SK-N-SH treated with all-trans-retinoic acid at 6 μM for 48 hours (cell line): ENCODE results near the gene YTHDC2.

Source experiments
- ARNTL ChIP-seq: fragments of 450-650 bp; formaldehyde crosslinking; IDR thresholded peaks from 2 replicates; pipeline ENCODE4 v1.5.0; 2020; ENCODE audit warnings: low read depth, mild to moderate bottlenecking, moderate library complexity, borderline replicate concordance
- ESRRG ChIP-seq: fragments of 250-450 bp; sonication (Bioruptor Pico); IDR thresholded peaks from 2 replicates; pipeline ENCODE4 v1.6.1; 2021; ENCODE audit warnings: mild to moderate bottlenecking
- POU6F1 ChIP-seq: fragments of 250-450 bp; sonication (Bioruptor Pico); IDR thresholded peaks from 2 replicates; pipeline ENCODE4 v1.8.0; 2021; ENCODE audit warnings: low read depth, mild to moderate bottlenecking, moderate library complexity, borderline replicate concordance
- PPARA ChIP-seq: fragments of 250-450 bp; sonication (Bioruptor Pico); IDR thresholded peaks from 2 replicates; pipeline ENCODE4 v1.5.0; 2020; ENCODE audit warnings: mild to moderate bottlenecking, borderline replicate concordance
- SNAI2 ChIP-seq: fragments of 250-450 bp; sonication (Bioruptor Pico); IDR thresholded peaks from 2 replicates; pipeline ENCODE4 v1.5.0; 2020; ENCODE audit warnings: mild to moderate bottlenecking, moderate library complexity
- TOX ChIP-seq: fragments of 250-450 bp; sonication (Bioruptor Pico); IDR thresholded peaks from 2 replicates; pipeline ENCODE4 v1.8.0; 2021; ENCODE audit warnings: mild to moderate bottlenecking, moderate library complexity, borderline replicate concordance
- TSHZ2 ChIP-seq: fragments of 250-450 bp; sonication (Bioruptor Pico); IDR thresholded peaks from 2 replicates; pipeline ENCODE4 v1.5.0; 2020; ENCODE audit warnings: mild to moderate bottlenecking, moderate library complexity
- ZFP3 ChIP-seq: fragments of 250-450 bp; sonication (Bioruptor Pico); IDR thresholded peaks from 2 replicates; pipeline ENCODE4 v1.5.0; 2020; ENCODE audit warnings: mild to moderate bottlenecking, moderate library complexity
- TF ChIP-seq, protein P1 (sequence below): fragments of 250-450 bp; sonication (Bioruptor Pico); IDR thresholded peaks from 2 replicates; pipeline ENCODE4 v1.5.1; 2020; ENCODE audit warnings: low read depth, mild to moderate bottlenecking, moderate library complexity
- TF ChIP-seq, protein P2 (sequence below): fragments of 250-450 bp; sonication (Bioruptor Pico); IDR thresholded peaks from 2 replicates; pipeline ENCODE4 v1.8.0; 2020; ENCODE audit warnings: mild to moderate bottlenecking, moderate library complexity, borderline replicate concordance

DNA sequence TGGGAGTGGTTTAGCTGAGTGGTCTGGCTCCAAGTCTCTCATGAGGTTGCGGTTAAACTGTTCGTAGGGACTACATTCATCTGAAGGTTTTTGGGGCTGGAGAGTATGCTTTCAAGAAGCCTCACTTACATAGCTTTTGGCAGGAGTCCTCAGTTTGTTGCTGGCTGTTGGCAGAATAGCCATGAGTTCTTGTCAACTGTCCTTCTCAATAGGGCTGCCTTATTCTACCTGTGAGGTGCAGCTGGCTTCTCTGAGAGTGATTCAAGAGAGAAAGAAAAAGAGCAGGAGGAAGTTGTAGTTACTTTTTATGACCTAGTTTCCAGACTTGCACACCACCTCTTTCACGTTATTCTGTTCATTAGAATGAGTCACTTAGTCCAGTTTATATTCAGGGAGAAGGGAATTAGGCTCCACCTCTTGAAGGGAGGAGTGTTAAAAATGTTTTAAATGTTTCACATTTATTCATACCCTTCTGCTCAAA is 33.2 kb downstream of the YTHDC2 start:
- TF ChIP-seq ARNTL (CRISPR knock-in tag) (no peak), POU6F1 (no peak), ESRRG (CRISPR knock-in tag) (no peak), SNAI2 (CRISPR knock-in tag) (no peak), TSHZ2 (CRISPR knock-in tag) (no peak), PPARA (no peak), ZFP3 (CRISPR knock-in tag) (no peak), TOX (CRISPR knock-in tag) (no peak)
- TF ChIP-seq, protein P1, sequence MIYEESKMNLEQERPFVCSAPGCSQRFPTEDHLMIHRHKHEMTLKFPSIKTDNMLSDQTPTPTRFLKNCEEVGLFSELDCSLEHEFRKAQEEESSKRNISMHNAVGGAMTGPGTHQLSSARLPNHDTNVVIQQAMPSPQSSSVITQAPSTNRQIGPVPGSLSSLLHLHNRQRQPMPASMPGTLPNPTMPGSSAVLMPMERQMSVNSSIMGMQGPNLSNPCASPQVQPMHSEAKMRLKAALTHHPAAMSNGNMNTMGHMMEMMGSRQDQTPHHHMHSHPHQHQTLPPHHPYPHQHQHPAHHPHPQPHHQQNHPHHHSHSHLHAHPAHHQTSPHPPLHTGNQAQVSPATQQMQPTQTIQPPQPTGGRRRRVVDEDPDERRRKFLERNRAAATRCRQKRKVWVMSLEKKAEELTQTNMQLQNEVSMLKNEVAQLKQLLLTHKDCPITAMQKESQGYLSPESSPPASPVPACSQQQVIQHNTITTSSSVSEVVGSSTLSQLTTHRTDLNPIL (CRISPR knock-in tag) = no peak
- TF ChIP-seq, protein P2, sequence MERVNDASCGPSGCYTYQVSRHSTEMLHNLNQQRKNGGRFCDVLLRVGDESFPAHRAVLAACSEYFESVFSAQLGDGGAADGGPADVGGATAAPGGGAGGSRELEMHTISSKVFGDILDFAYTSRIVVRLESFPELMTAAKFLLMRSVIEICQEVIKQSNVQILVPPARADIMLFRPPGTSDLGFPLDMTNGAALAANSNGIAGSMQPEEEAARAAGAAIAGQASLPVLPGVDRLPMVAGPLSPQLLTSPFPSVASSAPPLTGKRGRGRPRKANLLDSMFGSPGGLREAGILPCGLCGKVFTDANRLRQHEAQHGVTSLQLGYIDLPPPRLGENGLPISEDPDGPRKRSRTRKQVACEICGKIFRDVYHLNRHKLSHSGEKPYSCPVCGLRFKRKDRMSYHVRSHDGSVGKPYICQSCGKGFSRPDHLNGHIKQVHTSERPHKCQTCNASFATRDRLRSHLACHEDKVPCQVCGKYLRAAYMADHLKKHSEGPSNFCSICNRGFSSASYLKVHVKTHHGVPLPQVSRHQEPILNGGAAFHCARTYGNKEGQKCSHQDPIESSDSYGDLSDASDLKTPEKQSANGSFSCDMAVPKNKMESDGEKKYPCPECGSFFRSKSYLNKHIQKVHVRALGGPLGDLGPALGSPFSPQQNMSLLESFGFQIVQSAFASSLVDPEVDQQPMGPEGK (CRISPR knock-in tag) = no peak
